Activated CD4-positive, alpha-beta T cell treated with anti-CD3 and anti-CD28 coated beads, Interleukin-2, amount 50 U/mL, for 4 hours (primary cell): Measurements from ENCODE around the gene ZNF26.
"Not testable (repeated sequence)": the region's sequence is repeated elsewhere in the genome, so short reads cannot be mapped to it uniquely, and the experiment has no call there.

Experiments used
- DNase-seq, 2 experiments: peaks; one replicate each; pipeline ENCODE4 v3.0.0-alpha.2; 2020

Gene ZNF26

GRCh38 chr12:132986001-132986884 lies at the start of gene ZNF26:
ZNF26 (plus strand) TSS chr12:132986367; CDS start chr12:132986841, 474 bp downstream.
- peak; percentile 79 to 83 for DNase-seq

GRCh38 chr12:132936921-132937320 lies 49.2 kb upstream of the ZNF26 start:
- DNase-seq: not testable (repeated sequence)

GRCh38 chr12:132937476-132937875 lies 48.7 kb upstream of the ZNF26 start:
- no peak for DNase-seq

- not testable (repeated sequence) for DNase-seq
Observed at GRCh38 chr12:132938807-132939206, 47.4 kb upstream of the ZNF26 start.

- no peak for DNase-seq
Observed at GRCh38 chr12:132940071-132940719, 46.0 kb upstream of the ZNF26 start.

- no peak for DNase-seq
Observed at GRCh38 chr12:132941336-132941954, 44.7 kb upstream of the ZNF26 start.

- no peak for DNase-seq
Observed at GRCh38 chr12:132942611-132943010, 43.6 kb upstream of the ZNF26 start.

- DNase-seq: no peak
Observed at GRCh38 chr12:132945806-132946205, 40.4 kb upstream of the ZNF26 start.

- no peak for DNase-seq
Observed at GRCh38 chr12:132946246-132946820, 39.8 kb upstream of the ZNF26 start.

- no peak for DNase-seq
Observed at GRCh38 chr12:132948146-132949066, 37.8 kb upstream of the ZNF26 start.

- no peak for DNase-seq
Observed at GRCh38 chr12:132949936-132950837, 36.0 kb upstream of the ZNF26 start.

- no peak for DNase-seq
Observed at GRCh38 chr12:132950844-132951535, 35.2 kb upstream of the ZNF26 start.

- DNase-seq: no peak
Observed at GRCh38 chr12:132951649-132952048, 34.5 kb upstream of the ZNF26 start.

- DNase-seq: no peak
Observed at GRCh38 chr12:132952371-132953162, 33.6 kb upstream of the ZNF26 start.

GRCh38 chr12:132953163-132953425 lies 33.1 kb upstream of the ZNF26 start:
- DNase-seq: no peak

GRCh38 chr12:132953771-132954170 lies 32.4 kb upstream of the ZNF26 start:
- no peak for DNase-seq

GRCh38 chr12:132954471-132955048 lies 31.6 kb upstream of the ZNF26 start:
- no peak for DNase-seq

GRCh38 chr12:132955094-132956010 lies 30.8 kb upstream of the ZNF26 start:
- DNase-seq: no peak
